HCT116 (cell line): ENCODE results near the gene KRTAP4-5. TPM values are rescaled to one million over a fixed set of nuclear protein-coding genes. Genes with fewer than 3 reads are reported as not detected.

Source experiments
- ATAC-seq: fragments of 200-7000 bp; cut with Tn5 transposase; 2 replicates; pipeline ENCODE4 v1.9.1; 2020; ENCODE audit warnings: mild to moderate bottlenecking, moderate library complexity
- Bru-seq: library from RNA; stranded (reverse); fragments of 400-500 nt; gene quantifications from one replicate; lab custom pipeline; 2021; lab: Mats Ljungman, UMichigan
- BruChase-seq, 2 experiments: library from RNA; stranded (reverse); fragments of 400-500 nt; gene quantifications; one replicate each; lab custom pipeline; 2021; lab: Mats Ljungman, UMichigan
- BruUV-seq: library from RNA; stranded (reverse); fragments of 400-500 nt; replicated peaks from 2 replicates; lab custom pipeline; 2021; lab: Mats Ljungman, UMichigan
- CTCF ChIA-PET: fragments of 300-600 bp; sonication (Branson Sonifier 250); formaldehyde crosslinking; loops from one replicate; lab custom pipeline; 2021; ENCODE audit warnings: antibody characterized with exemption; lab: Charles Lee
- POLR2A ChIA-PET: fragments of 300-600, 350-600 bp; sonication (Branson Sonifier 250); formaldehyde crosslinking; loops from one replicate; lab custom pipeline; 2021; ENCODE audit warnings: antibody characterized with exemption; lab: Charles Lee
- RAD21 ChIA-PET, 2 experiments: fragments of 300-600 bp; sonication (Branson Sonifier 250); formaldehyde crosslinking; loops; one replicate each; lab custom pipeline; 2023; ENCODE audit warnings: low total read pairs in 2 of 2; ENCODE audit not compliant: uncharacterized antibody in 2 of 2, unreplicated experiment in 2 of 2, low non-redundant PET in 1 of 2; lab: Charles Lee
- DNase-seq: peaks from one replicate; pipeline ENCODE4 v3.0.0-alpha.2; 2010; ENCODE audit warnings: low read depth, low spot score
- H2AFZ ChIP-seq: fragments of 200-600 bp; shearing (Covaris generic), sonication (generic); 2 replicates; pipeline ENCODE4 v1.6.1; 2017; ENCODE audit warnings: low read depth, mixed run types, mixed read lengths, antibody characterized with exemption, low read length; ENCODE audit not compliant: poor library complexity, severe bottlenecking
- H3K27ac ChIP-seq: 2 replicates; pipeline ENCODE4 v1.5.1; 2012; ENCODE audit warnings: low read depth, low read length
- H3K27me3 ChIP-seq: fragments of 200-600 bp; sonication (generic); 2 replicates; pipeline ENCODE4 v1.6.1; 2016; ENCODE audit warnings: mixed run types, low read length, mixed read lengths; ENCODE audit not compliant: insufficient read depth
- H3K36me3 ChIP-seq, 2 experiments: fragments of 200-500 bp in 1 of 2; fragments of 200-600 bp in 1 of 2; sonication (Bioruptor generic) in 1 of 2; sonication (generic) in 1 of 2; 2 replicates each; pipeline versions ENCODE4 v1.5.1 to v1.6.1; 2014 to 2016; ENCODE audit warnings: low read length in 2 of 2, inconsistent platforms in 1 of 2, mixed read lengths in 1 of 2, mixed run types in 1 of 2; ENCODE audit not compliant: insufficient read depth in 2 of 2, control insufficient read depth in 1 of 2
- H3K4me1 ChIP-seq, 2 experiments: fragments of 200-600 bp in 1 of 2; sonication (generic) in 1 of 2; 2 replicates each; pipeline versions ENCODE4 v1.5.1 to v1.6.1; 2012 to 2017; ENCODE audit warnings: low read length in 2 of 2, inconsistent platforms in 1 of 2, mild to moderate bottlenecking in 1 of 2, mixed read lengths in 1 of 2, mixed run types in 1 of 2, moderate library complexity in 1 of 2; ENCODE audit not compliant: insufficient read depth in 2 of 2, control insufficient read depth in 1 of 2
- H3K4me2 ChIP-seq: fragments of 200-600 bp; sonication (generic); 2 replicates; pipeline ENCODE4 v1.6.1; 2017; ENCODE audit warnings: mixed run types, low read length, mixed read lengths
- H3K4me3 ChIP-seq, 2 experiments: fragments of 200-600 bp in 1 of 2; sonication (generic) in 1 of 2; replicated peaks in 1 of 2; 2 replicates each; pipeline ENCODE4 v1.5.1; 2011 to 2016; ENCODE audit warnings: low read length in 2 of 2, control low read depth in 1 of 2, low read depth in 1 of 2, mild to moderate bottlenecking in 1 of 2, mixed read lengths in 1 of 2, mixed run types in 1 of 2
- H3K79me2 ChIP-seq: fragments of 200-600 bp; sonication (generic); 2 replicates; pipeline ENCODE4 v1.6.1; 2017; ENCODE audit warnings: mild to moderate bottlenecking, mixed run types, low read length, moderate library complexity, mixed read lengths; ENCODE audit not compliant: insufficient read depth
- H3K9ac ChIP-seq: fragments of 200-600 bp; sonication (generic); 2 replicates; pipeline ENCODE4 v1.6.1; 2016; ENCODE audit warnings: low read length, mixed read lengths
- H3K9me2 ChIP-seq: fragments of 200-600 bp; sonication (generic), shearing (Covaris generic); 2 replicates; pipeline ENCODE4 v1.6.1; 2017; ENCODE audit warnings: mixed run types, mild to moderate bottlenecking, moderate library complexity; ENCODE audit not compliant: insufficient read depth
- H3K9me3 ChIP-seq, 2 experiments: fragments of 200-500 bp in 1 of 2; fragments of 200-600 bp in 1 of 2; sonication (Bioruptor generic) in 1 of 2; sonication (generic) in 1 of 2; 2 replicates each; pipeline ENCODE4 v1.6.1; 2014 to 2017; ENCODE audit warnings: low read length in 2 of 2, mixed read lengths in 2 of 2, inconsistent platforms in 1 of 2, low read depth in 1 of 2, mild to moderate bottlenecking in 1 of 2, mixed run types in 1 of 2, moderate library complexity in 1 of 2; ENCODE audit not compliant: control insufficient read depth in 1 of 2, insufficient read depth in 1 of 2
- H4K20me1 ChIP-seq: fragments of 200-600 bp; sonication (generic), shearing (Covaris generic); 2 replicates; pipeline ENCODE4 v1.6.1; 2017; ENCODE audit warnings: mixed run types, mild to moderate bottlenecking, moderate library complexity; ENCODE audit not compliant: insufficient read depth
- FOSL1 ChIP-seq: IDR thresholded peaks from 2 replicates; pipeline ENCODE4 v1.6.1; 2012; ENCODE audit warnings: low read depth
- RAD21 ChIP-seq: IDR thresholded peaks from 2 replicates; pipeline ENCODE4 v1.6.1; 2012; ENCODE audit warnings: low read depth, mild to moderate bottlenecking
- REST ChIP-seq: IDR thresholded peaks from 2 replicates; pipeline ENCODE4 v1.6.1; 2012; ENCODE audit warnings: low read depth
- ZFX ChIP-seq: fragments of 450-650 bp; IDR thresholded peaks from 2 replicates; pipeline ENCODE4 v1.6.1; 2017
- intact Hi-C: fragments of 100-400 bp; cut with micrococcal nuclease; formaldehyde crosslinking; loops from 2 replicates; pipeline ENCODE4 v1.10.0; 2022
- long read RNA-seq: library from polyadenylated mRNA; unstranded; transcript quantifications from one replicate; pipeline ENCODE4 v2.0.0, GENCODE V29; 2021; ENCODE audit not compliant: unreplicated experiment
- polyA plus RNA-seq: library from polyadenylated mRNA; unstranded; fragments of >200 nt; gene quantifications from 2 replicates; pipeline ENCODE4 v1.2.1, GENCODE V29; 2012; ENCODE audit warnings: missing spikeins
- total RNA-seq: library from RNA; stranded (reverse); gene quantifications from one replicate; pipeline ENCODE4 v1.2.1, GENCODE V29; 2021; ENCODE audit not compliant: unreplicated experiment

Gene KRTAP4-5
- total RNA-seq (not detected), Bru-seq, nascent RNA (not detected), BruChase-seq, experiment 1, labeled RNA remaining after a 6-hour chase (not detected), BruChase-seq, experiment 2, labeled RNA remaining after a 2-hour chase (not detected)
- not detected in 2 replicates for polyA plus RNA-seq
- long read RNA-seq: 0 reads

- no TSS peak for BruUV-seq
- H3K27ac ChIP-seq: no peak within 1 kb of the TSS
- H2AFZ ChIP-seq: no peak within 1 kb of the TSS
- no peak for DNase-seq
- H3K4me1 ChIP-seq: no peaks in the 10 kb centered on the region
- no peaks in the 10 kb centered on the region for H3K79me2 ChIP-seq
- no peak within 1 kb of the TSS for H3K4me2 ChIP-seq
- no peak for ATAC-seq
- no peaks in the 10 kb centered on the region for H3K27me3 ChIP-seq
- H3K36me3 ChIP-seq: no peaks in the 10 kb centered on the region
- no peak for TF ChIP-seq FOSL1
- TF ChIP-seq REST: peak; percentile 9; the same call in 1 of the 2 replicates
- RAD21 ChIA-PET: no interaction called here
- peaks cover 0 to 10% of the 10 kb centered on the region in 2 experiments; a peak in 1 of 4 replicates for H3K9me3 ChIP-seq
- intact Hi-C loops: no loop called here
- H3K9me2 ChIP-seq: no peaks in the 10 kb centered on the region
- H3K9ac ChIP-seq: no peak within 1 kb of the TSS
- H4K20me1 ChIP-seq: no peaks in the 10 kb centered on the region
- no peak within 1 kb of the TSS for H3K4me3 ChIP-seq
- CTCF ChIA-PET: no interaction called here
- POLR2A ChIA-PET: no interaction called here
Measured at GRCh38 chr17:41149652-41149985, at the start of gene KRTAP4-5. TSS of gene KRTAP4-5 (minus strand) at chr17:41149825. CDS start at chr17:41149767, 58 bp downstream.

DNA sequence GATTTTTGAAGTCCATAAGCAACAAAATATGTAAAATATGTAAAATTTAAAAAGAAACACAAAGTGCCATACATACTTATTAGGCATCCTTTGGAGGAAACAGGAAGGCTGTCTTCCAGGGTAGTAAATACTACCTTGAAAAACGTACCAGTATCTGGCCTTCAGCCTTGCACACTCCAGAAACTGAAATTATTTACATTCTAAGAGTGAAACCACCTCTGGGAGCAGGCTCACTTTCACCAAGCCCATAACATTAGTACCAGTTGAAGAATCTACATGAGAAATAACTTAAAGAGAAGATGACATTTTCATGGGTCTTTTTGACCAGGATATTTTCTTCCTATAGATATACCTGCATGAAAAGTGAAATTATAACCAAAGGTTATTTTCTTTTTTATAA lies 46.4 kb upstream of the KRTAP4-5 start:
- no peak for TF ChIP-seq RAD21
- TF ChIP-seq ZFX: no peak
- DNase-seq (no peak), ATAC-seq (no peak)
- no peak overlapping the region for H2AFZ ChIP-seq
- H3K9me2 ChIP-seq: no peaks in the 10 kb centered on the region
- ChIA-PET POLR2A (no interaction called here), CTCF (no interaction called here), RAD21 (no interaction called here)
- no peak overlapping the region for H3K27ac ChIP-seq
- no peak overlapping the region for H3K4me3 ChIP-seq
- no peaks in the 10 kb centered on the region for H3K36me3 ChIP-seq
- no peak overlapping the region for H3K9ac ChIP-seq
- H4K20me1 ChIP-seq: no peaks in the 10 kb centered on the region
- no peaks in the 10 kb centered on the region for H3K27me3 ChIP-seq
- intact Hi-C loops: no loop called here
- BruUV-seq: no TSS peak
- no peak overlapping the region for H3K4me2 ChIP-seq
- no peaks in the 10 kb centered on the region for H3K9me3 ChIP-seq
- H3K79me2 ChIP-seq: no peaks in the 10 kb centered on the region
- no peaks in the 10 kb centered on the region for H3K4me1 ChIP-seq
